HCT116 (cell line): Measurements from ENCODE around the gene ADAM15. TPM values are rescaled to one million over a fixed set of nuclear protein-coding genes. Genes with fewer than 3 reads are reported as not detected.

Experiments
- ATAC-seq: fragments of 200-7000 bp; cut with Tn5 transposase; 2 replicates; pipeline ENCODE4 v1.9.1; 2020; ENCODE audit warnings: mild to moderate bottlenecking, moderate library complexity
- BruUV-seq: library from RNA; stranded (reverse); fragments of 400-500 nt; replicated peaks from 2 replicates; lab custom pipeline; 2021; lab: Mats Ljungman, UMichigan
- CTCF ChIA-PET: fragments of 300-600 bp; sonication (Branson Sonifier 250); formaldehyde crosslinking; loops from one replicate; lab custom pipeline; 2021; ENCODE audit warnings: antibody characterized with exemption; lab: Charles Lee
- POLR2A ChIA-PET: fragments of 300-600, 350-600 bp; sonication (Branson Sonifier 250); formaldehyde crosslinking; loops from one replicate; lab custom pipeline; 2021; ENCODE audit warnings: antibody characterized with exemption; lab: Charles Lee
- RAD21 ChIA-PET, 2 experiments: fragments of 300-600 bp; sonication (Branson Sonifier 250); formaldehyde crosslinking; loops; one replicate each; lab custom pipeline; 2023; ENCODE audit warnings: low total read pairs in 2 of 2; ENCODE audit not compliant: uncharacterized antibody in 2 of 2, unreplicated experiment in 2 of 2, low non-redundant PET in 1 of 2; lab: Charles Lee
- DNase-seq: peaks from one replicate; pipeline ENCODE4 v3.0.0-alpha.2; 2010; ENCODE audit warnings: low read depth, low spot score
- H2AFZ ChIP-seq: fragments of 200-600 bp; shearing (Covaris generic), sonication (generic); 2 replicates; pipeline ENCODE4 v1.6.1; 2017; ENCODE audit warnings: low read depth, mixed run types, mixed read lengths, antibody characterized with exemption, low read length; ENCODE audit not compliant: poor library complexity, severe bottlenecking
- H3K27ac ChIP-seq: 2 replicates; pipeline ENCODE4 v1.5.1; 2012; ENCODE audit warnings: low read depth, low read length
- H3K27me3 ChIP-seq: fragments of 200-600 bp; sonication (generic); 2 replicates; pipeline ENCODE4 v1.6.1; 2016; ENCODE audit warnings: mixed run types, low read length, mixed read lengths; ENCODE audit not compliant: insufficient read depth
- H3K36me3 ChIP-seq, 2 experiments: fragments of 200-500 bp in 1 of 2; fragments of 200-600 bp in 1 of 2; sonication (Bioruptor generic) in 1 of 2; sonication (generic) in 1 of 2; 2 replicates each; pipeline versions ENCODE4 v1.5.1 to v1.6.1; 2014 to 2016; ENCODE audit warnings: low read length in 2 of 2, inconsistent platforms in 1 of 2, mixed read lengths in 1 of 2, mixed run types in 1 of 2; ENCODE audit not compliant: insufficient read depth in 2 of 2, control insufficient read depth in 1 of 2
- H3K4me1 ChIP-seq, 2 experiments: fragments of 200-600 bp in 1 of 2; sonication (generic) in 1 of 2; 2 replicates each; pipeline versions ENCODE4 v1.5.1 to v1.6.1; 2012 to 2017; ENCODE audit warnings: low read length in 2 of 2, inconsistent platforms in 1 of 2, mild to moderate bottlenecking in 1 of 2, mixed read lengths in 1 of 2, mixed run types in 1 of 2, moderate library complexity in 1 of 2; ENCODE audit not compliant: insufficient read depth in 2 of 2, control insufficient read depth in 1 of 2
- H3K4me2 ChIP-seq: fragments of 200-600 bp; sonication (generic); 2 replicates; pipeline ENCODE4 v1.6.1; 2017; ENCODE audit warnings: mixed run types, low read length, mixed read lengths
- H3K4me3 ChIP-seq, 2 experiments: fragments of 200-600 bp in 1 of 2; sonication (generic) in 1 of 2; replicated peaks in 1 of 2; 2 replicates each; pipeline ENCODE4 v1.5.1; 2011 to 2016; ENCODE audit warnings: low read length in 2 of 2, control low read depth in 1 of 2, low read depth in 1 of 2, mild to moderate bottlenecking in 1 of 2, mixed read lengths in 1 of 2, mixed run types in 1 of 2
- H3K79me2 ChIP-seq: fragments of 200-600 bp; sonication (generic); 2 replicates; pipeline ENCODE4 v1.6.1; 2017; ENCODE audit warnings: mild to moderate bottlenecking, mixed run types, low read length, moderate library complexity, mixed read lengths; ENCODE audit not compliant: insufficient read depth
- H3K9ac ChIP-seq: fragments of 200-600 bp; sonication (generic); 2 replicates; pipeline ENCODE4 v1.6.1; 2016; ENCODE audit warnings: low read length, mixed read lengths
- H3K9me2 ChIP-seq: fragments of 200-600 bp; sonication (generic), shearing (Covaris generic); 2 replicates; pipeline ENCODE4 v1.6.1; 2017; ENCODE audit warnings: mixed run types, mild to moderate bottlenecking, moderate library complexity; ENCODE audit not compliant: insufficient read depth
- H3K9me3 ChIP-seq, 2 experiments: fragments of 200-500 bp in 1 of 2; fragments of 200-600 bp in 1 of 2; sonication (Bioruptor generic) in 1 of 2; sonication (generic) in 1 of 2; 2 replicates each; pipeline ENCODE4 v1.6.1; 2014 to 2017; ENCODE audit warnings: low read length in 2 of 2, mixed read lengths in 2 of 2, inconsistent platforms in 1 of 2, low read depth in 1 of 2, mild to moderate bottlenecking in 1 of 2, mixed run types in 1 of 2, moderate library complexity in 1 of 2; ENCODE audit not compliant: control insufficient read depth in 1 of 2, insufficient read depth in 1 of 2
- H4K20me1 ChIP-seq: fragments of 200-600 bp; sonication (generic), shearing (Covaris generic); 2 replicates; pipeline ENCODE4 v1.6.1; 2017; ENCODE audit warnings: mixed run types, mild to moderate bottlenecking, moderate library complexity; ENCODE audit not compliant: insufficient read depth
- ATF3 ChIP-seq: IDR thresholded peaks from 2 replicates; pipeline ENCODE4 v1.6.1; 2012
- CBX3 ChIP-seq: IDR thresholded peaks from 2 replicates; pipeline ENCODE4 v1.6.1; 2012; ENCODE audit warnings: low read depth
- CEBPB ChIP-seq: IDR thresholded peaks from 2 replicates; pipeline ENCODE4 v1.6.1; 2012; ENCODE audit warnings: low read depth
- EZH2 ChIP-seq: fragments of 200-600 bp; sonication (generic); IDR thresholded peaks from 2 replicates; pipeline ENCODE4 v1.6.1; 2017; ENCODE audit warnings: antibody characterized with exemption, mixed run types
- JUND ChIP-seq: IDR thresholded peaks from 2 replicates; pipeline ENCODE4 v1.6.1; 2012
- MAX ChIP-seq: IDR thresholded peaks from 2 replicates; pipeline ENCODE4 v1.6.1; 2012
- POLR2A ChIP-seq: IDR thresholded peaks from 2 replicates; pipeline ENCODE4 v1.7.0; 2011; ENCODE audit warnings: borderline replicate concordance; ENCODE audit not compliant: insufficient read depth, insufficient read length; ENCODE audit errors: extremely low read depth
- POLR2AphosphoS5 ChIP-seq: IDR thresholded peaks from 2 replicates; pipeline ENCODE4 v1.6.1; 2011; ENCODE audit warnings: mild to moderate bottlenecking, low read depth, low read length, moderate library complexity
- RAD21 ChIP-seq: IDR thresholded peaks from 2 replicates; pipeline ENCODE4 v1.6.1; 2012; ENCODE audit warnings: low read depth, mild to moderate bottlenecking
- SP1 ChIP-seq: IDR thresholded peaks from 2 replicates; pipeline ENCODE4 v1.6.1; 2012; ENCODE audit warnings: low read depth
- SRF ChIP-seq: IDR thresholded peaks from 2 replicates; pipeline ENCODE4 v1.6.1; 2012; ENCODE audit warnings: low read depth
- TCF7L2 ChIP-seq: IDR thresholded peaks from 2 replicates; pipeline ENCODE4 v1.7.0; 2011; ENCODE audit warnings: borderline replicate concordance, inconsistent platforms; ENCODE audit not compliant: insufficient read depth, insufficient read length; ENCODE audit errors: extremely low read depth
- YY1 ChIP-seq: IDR thresholded peaks from 2 replicates; pipeline ENCODE4 v1.6.1; 2011; ENCODE audit warnings: low read length, low read depth, moderate library complexity, mild to moderate bottlenecking; ENCODE audit not compliant: insufficient replicate concordance; ENCODE audit errors: extremely low read depth
- ZBTB33 ChIP-seq: IDR thresholded peaks from 2 replicates; pipeline ENCODE4 v1.6.1; 2011; ENCODE audit warnings: mild to moderate bottlenecking, low read length, moderate library complexity; ENCODE audit not compliant: insufficient replicate concordance; ENCODE audit errors: extremely low read depth
- ZFX ChIP-seq: fragments of 450-650 bp; IDR thresholded peaks from 2 replicates; pipeline ENCODE4 v1.6.1; 2017
- ZNF274 ChIP-seq: fragments of 200-500 bp; sonication (Bioruptor generic); IDR thresholded peaks from 2 replicates; pipeline ENCODE4 v1.6.1; 2014; ENCODE audit warnings: mild to moderate bottlenecking, low read depth, low read length, inconsistent platforms
- intact Hi-C: fragments of 100-400 bp; cut with micrococcal nuclease; formaldehyde crosslinking; loops from 2 replicates; pipeline ENCODE4 v1.10.0; 2022
- total RNA-seq: library from RNA; stranded (reverse); gene quantifications from one replicate; pipeline ENCODE4 v1.2.1, GENCODE V29; 2021; ENCODE audit not compliant: unreplicated experiment

The ADAM15 gene
- total RNA-seq, 1 experiment from 2014 or later: 149 TPM

- intact Hi-C loops: loop anchor here (2.0 to 5.0 kb wide), 2 partner anchors 14 to 50 kb away; partner anchors contain the start of gene ADAM15
- peaks cover 22 to 73% of the 10 kb centered on the region in 2 experiments for H3K4me1 ChIP-seq
- no peak within 1 kb of the TSS for H2AFZ ChIP-seq
- no peaks in the 10 kb centered on the region for H4K20me1 ChIP-seq
- CTCF ChIA-PET: interaction anchor here (0.6 to 0.9 kb wide), 2 partner anchors 15 to 517 kb away, joined by 3 to 4 read pairs; no protein-coding TSS in a partner anchor
- POLR2A ChIA-PET: interaction anchor here (0.6 to 1.4 kb wide), 5 partner anchors 13 to 340 kb away, joined by 3 to 7 read pairs (median 4); no protein-coding TSS in a partner anchor
- peaks cover 50% of the 10 kb centered on the region for H3K79me2 ChIP-seq
- peak within 1 kb of the TSS; percentile 96 for H3K4me2 ChIP-seq
- H3K9ac ChIP-seq: peak within 1 kb of the TSS; percentile 93
- peak within 1 kb of the TSS; percentile 99 for H3K27ac ChIP-seq
- DNase-seq (no peak), ATAC-seq (peak; percentile 6)
- H3K27me3 ChIP-seq: no peaks in the 10 kb centered on the region
- no peaks in the 10 kb centered on the region for H3K9me2 ChIP-seq
- TF ChIP-seq ZNF274 (no peak), POLR2AphosphoS5 (peak; percentile 28; the same call in 1 of the 2 replicates), MAX (no peak), POLR2A (no peak), ZFX (peak; percentile 42; the same call in 1 of the 2 replicates)
- no peaks in the 10 kb centered on the region for H3K9me3 ChIP-seq
- peak within 1 kb of the TSS; percentile 97 to 98 for H3K4me3 ChIP-seq
- BruUV-seq: TSS peak; percentile 38
- RAD21 ChIA-PET: interaction anchor here in 1 of 2 experiments (0.7 kb wide), 1 partner anchor 270 kb away, joined by 7 read pairs; the partner anchor contains the start of gene CLK2
- no peaks in the 10 kb centered on the region; a peak in 1 of 4 replicates for H3K36me3 ChIP-seq
Measured at GRCh38 chr1:155002464-155003226, 48.5 kb upstream of the ADAM15 start, which contains the start of gene ZBTB7B. ZBTB7B (plus strand) TSS chr1:155002802; CDS start chr1:155014661, 11,859 bp downstream.

GRCh38 chr1:155003227-155003765 is 47.8 kb upstream of the ADAM15 start:
- ATAC-seq (no peak), DNase-seq (no peak)
- H3K36me3 ChIP-seq: no peaks in the 10 kb centered on the region; a peak in 1 of 4 replicates
- RAD21 ChIA-PET: interaction anchor here in 1 of 2 experiments (0.7 kb wide), 1 partner anchor 82 kb away, joined by 3 read pairs; no protein-coding TSS in a partner anchor
- CTCF ChIA-PET: interaction anchor here (2.3 kb wide), 1 partner anchor 48 kb away, joined by 7 read pairs; the partner anchor contains the start of gene ADAM15
- no peaks in the 10 kb centered on the region for H3K9me2 ChIP-seq
- H3K79me2 ChIP-seq: peaks cover 57% of the 10 kb centered on the region
- H3K27me3 ChIP-seq: no peaks in the 10 kb centered on the region
- no peaks in the 10 kb centered on the region for H4K20me1 ChIP-seq
- H3K4me2 ChIP-seq: peak overlapping the region; percentile 80
- no peak overlapping the region for H2AFZ ChIP-seq
- peaks cover 15 to 73% of the 10 kb centered on the region in 2 experiments for H3K4me1 ChIP-seq
- intact Hi-C loops: loop anchor here (2.0 to 5.0 kb wide), 2 partner anchors 14 to 49 kb away; partner anchors contain the start of gene ADAM15
- H3K27ac ChIP-seq: peak overlapping the region; percentile 97
- H3K9me3 ChIP-seq: no peaks in the 10 kb centered on the region
- H3K9ac ChIP-seq: peak overlapping the region; percentile 93
- POLR2A ChIA-PET: interaction anchor here (1.3 to 1.5 kb wide), 2 partner anchors 14 to 31 kb away, joined by 3 to 6 read pairs; no protein-coding TSS in a partner anchor
- no TSS peak for BruUV-seq
- H3K4me3 ChIP-seq: peak overlapping the region; percentile 97 to 98
- TF ChIP-seq CBX3: no peak
- no peak for TF ChIP-seq JUND
- no peak for TF ChIP-seq POLR2A
- no peak for TF ChIP-seq RAD21
- no peak for TF ChIP-seq TCF7L2
- no peak for TF ChIP-seq EZH2
- TF ChIP-seq ATF3: no peak
- TF ChIP-seq ZBTB33: no peak
- no peak for TF ChIP-seq SP1
- TF ChIP-seq YY1: no peak
- TF ChIP-seq CEBPB: no peak
- TF ChIP-seq SRF: no peak
